SU-DHL-6 (cell line): ENCODE results near the gene ELAVL1.

Source experiments
- CTCF ChIP-seq: fragments of 200-600 bp; sonication (generic); IDR thresholded peaks from one replicate; pipeline ENCODE4 v1.5.1; 2017; ENCODE audit warnings: antibody characterized with exemption, mild to moderate bottlenecking, low read length, moderate library complexity; ENCODE audit not compliant: insufficient read depth, poor library complexity, severe bottlenecking
- EZH2phosphoT487 ChIP-seq: fragments of 200-600 bp; sonication (generic), shearing (Covaris generic); conservative IDR thresholded peaks from 2 replicates; pipeline ENCODE4 v1.6.1; 2018; ENCODE audit warnings: mild to moderate bottlenecking, antibody characterized with exemption, low read length, moderate library complexity, mixed read lengths

DNA sequence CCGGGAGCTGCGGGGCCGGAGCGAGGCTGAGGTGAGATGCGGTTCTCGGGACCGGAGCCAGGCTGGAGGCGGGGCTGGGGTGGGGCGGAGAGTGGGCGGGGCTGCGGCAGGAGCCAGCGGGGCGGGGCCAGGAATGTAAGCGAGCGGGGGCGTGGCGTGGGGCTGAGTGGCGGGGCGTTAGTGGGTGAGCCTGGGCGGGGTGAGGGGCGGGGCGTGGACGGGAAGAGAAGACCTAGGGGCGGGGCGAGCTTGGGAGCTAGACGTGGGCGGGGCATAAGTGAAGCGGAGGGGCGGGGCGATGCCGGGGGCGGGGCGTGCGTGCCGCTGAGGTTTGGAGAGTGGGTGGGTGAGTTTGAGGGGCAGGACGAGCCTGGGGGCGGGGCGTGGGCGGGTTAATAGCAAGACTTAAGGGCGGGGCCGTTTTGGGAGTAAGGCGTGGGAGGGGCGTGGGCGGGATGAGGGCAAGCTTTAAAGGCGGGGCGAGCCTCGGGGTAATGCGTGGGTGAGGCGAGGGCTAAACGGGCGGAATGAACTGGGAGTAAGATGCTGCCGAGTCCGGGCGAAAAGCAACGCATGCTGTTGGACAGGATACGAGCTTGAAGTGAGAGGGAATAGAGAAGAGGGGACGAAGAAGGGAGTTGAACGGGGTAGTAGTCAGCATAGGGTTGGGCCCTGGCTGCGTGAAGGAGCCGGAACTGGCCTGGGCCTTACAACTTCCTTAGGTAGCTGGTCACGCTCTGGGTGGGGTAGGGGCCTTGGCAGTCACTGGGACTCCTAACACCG is 84.7 kb downstream of the ELAVL1 start:
- TF ChIP-seq CTCF (no peak), EZH2phosphoT487 (no peak)
